Measurements from ENCODE around the gene TMEM184C. TPM values are rescaled to one million over a fixed set of nuclear protein-coding genes. Genes with fewer than 3 reads are reported as not detected.
A peak's percentile ranks its signal among the peaks of the same experiment; 100 is the strongest.

TMEM184C gene
- total RNA-seq, 1 donor from 2014 or later: 34.7 TPM

GRCh38 chr4:147616849-147617172 is 386 bp upstream of the TMEM184C start:
- H3K9me3 Mint-ChIP-seq: no peaks in the 10 kb centered on the region

GRCh38 chr4:147617841-147618691 is 869 bp downstream of the TMEM184C start:
- Mint-ChIP-seq H3K36me3 (peaks cover 13% of the 10 kb centered on the region), H3K4me1 (peaks cover 26% of the 10 kb centered on the region), H3K27me3 (ENCODE audit: low read depth) (peaks cover 2% of the 10 kb centered on the region), H3K27ac (peak overlapping the region; percentile 97), H3K9me3 (no peaks in the 10 kb centered on the region), H3K4me3 (peak overlapping the region; percentile 95)
- DNase-seq (ENCODE audit: low spot score in 2 of 2, unreplicated experiment in 2 of 2): no peak
- no peak for TF ChIP-seq CTCF (IDR thresholded peaks at IDR 0.05; ENCODE audit: unreplicated experiment)

More at GRCh38 chr4:147616849-147617172, 386 bp upstream of the TMEM184C start:
- DNase-seq (ENCODE audit: low spot score in 2 of 2, unreplicated experiment in 2 of 2): no peak
- Mint-ChIP-seq H3K36me3 (peaks cover 9% of the 10 kb centered on the region), H3K4me3 (peak overlapping the region; percentile 95), H3K27me3 (ENCODE audit: low read depth) (peaks cover 2% of the 10 kb centered on the region), H3K4me1 (peaks cover 26% of the 10 kb centered on the region), H3K27ac (peak overlapping the region; percentile 97)
- no peak for TF ChIP-seq CTCF (IDR thresholded peaks at IDR 0.05; ENCODE audit: unreplicated experiment)

GRCh38 chr4:147620315-147620714 is 3.1 kb downstream of the TMEM184C start:
- H3K27ac Mint-ChIP-seq: peak overlapping the region; percentile 36
- no peak for TF ChIP-seq CTCF (IDR thresholded peaks at IDR 0.05; ENCODE audit: unreplicated experiment)
- H3K9me3 Mint-ChIP-seq: no peaks in the 10 kb centered on the region
- peaks cover 22% of the 10 kb centered on the region for H3K36me3 Mint-ChIP-seq
- DNase-seq (ENCODE audit: low spot score in 2 of 2, unreplicated experiment in 2 of 2): no peak
- H3K4me1 Mint-ChIP-seq: peaks cover 26% of the 10 kb centered on the region
- peak overlapping the region; percentile 1 for H3K4me3 Mint-ChIP-seq
- peaks cover 1% of the 10 kb centered on the region for H3K27me3 Mint-ChIP-seq (ENCODE audit: low read depth)

- no peaks in the 10 kb centered on the region for H3K9me3 Mint-ChIP-seq
- no peak overlapping the region for H3K27ac Mint-ChIP-seq
- peaks cover 4% of the 10 kb centered on the region for H3K4me1 Mint-ChIP-seq
- peaks cover 37% of the 10 kb centered on the region for H3K36me3 Mint-ChIP-seq
- TF ChIP-seq CTCF (IDR thresholded peaks at IDR 0.05; ENCODE audit: unreplicated experiment): no peak
- H3K27me3 Mint-ChIP-seq (ENCODE audit: low read depth): no peaks in the 10 kb centered on the region
- no peak overlapping the region for H3K4me3 Mint-ChIP-seq
- no peak for DNase-seq (ENCODE audit: low spot score in 2 of 2, unreplicated experiment in 2 of 2)
Observed at GRCh38 chr4:147625733-147626132, 8.5 kb downstream of the TMEM184C start.

- Mint-ChIP-seq H3K27ac (no peak overlapping the region), H3K9me3 (no peaks in the 10 kb centered on the region), H3K4me1 (no peaks in the 10 kb centered on the region), H3K27me3 (ENCODE audit: low read depth) (no peaks in the 10 kb centered on the region), H3K4me3 (no peak overlapping the region), H3K36me3 (peaks cover 42% of the 10 kb centered on the region)
- no peak for TF ChIP-seq CTCF (IDR thresholded peaks at IDR 0.05; ENCODE audit: unreplicated experiment)
- DNase-seq (ENCODE audit: low spot score in 2 of 2, unreplicated experiment in 2 of 2): no peak
Observed at GRCh38 chr4:147626903-147627302, 9.7 kb downstream of the TMEM184C start.
